Sigmoid colon (tissue), 7 donors: ENCODE measurements around the gene ATP1A3. TPM values are rescaled to one million over a fixed set of nuclear protein-coding genes. Genes with fewer than 3 reads are reported as not detected.

Source experiments
- DNase-seq: peaks from one replicate; pipeline ENCODE4 v3.0.0-alpha.2; 2019
- H3K27ac ChIP-seq, 4 donors: fragments of 200-600 bp; sonication (generic); one replicate each; pipeline ENCODE4 v1.5.1; 2016 to 2019; ENCODE audit warnings: mild to moderate bottlenecking in 1 of 4
- H3K27me3 ChIP-seq, 3 donors: fragments of 200-600 bp; sonication (generic); one replicate each; pipeline ENCODE4 v1.5.1; 2019; ENCODE audit warnings: mild to moderate bottlenecking in 1 of 3
- H3K36me3 ChIP-seq, 4 donors: fragments of 200-600 bp; sonication (generic); one replicate each; pipeline ENCODE4 v1.5.1; 2016 to 2019
- H3K4me1 ChIP-seq, 4 donors: fragments of 200-600 bp; sonication (generic); one replicate each; pipeline ENCODE4 v1.5.1; 2017 to 2019
- H3K4me3 ChIP-seq, 4 donors: fragments of 200-600 bp; sonication (generic); one replicate each; pipeline ENCODE4 v1.5.1; 2017 to 2019; ENCODE audit warnings: mild to moderate bottlenecking in 2 of 4, moderate library complexity in 1 of 4
- H3K9me3 ChIP-seq, 4 donors: fragments of 200-600 bp in 3 of 4; sonication (generic) in 3 of 4; one replicate each; pipeline versions ENCODE4 v1.5.1 to v1.6.1; 2013 to 2019
- CTCF ChIP-seq, 4 experiments: fragments of 450-650 bp in 3 of 4; fragments of 200-600 bp in 1 of 4; IDR thresholded peaks; one replicate each; pipeline ENCODE4 v1.5.1; 2016 to 2019; ENCODE audit warnings: antibody characterized with exemption in 4 of 4, mild to moderate bottlenecking in 3 of 4, moderate library complexity in 2 of 4
- EP300 ChIP-seq, 4 donors: sonication (generic); formaldehyde crosslinking; IDR thresholded peaks; one replicate each; pipeline ENCODE4 v1.6.1; 2017; ENCODE audit warnings: antibody characterized with exemption in 4 of 4
- POLR2A ChIP-seq, 2 donors: fragments of 450-650 bp; IDR thresholded peaks; one replicate each; pipeline ENCODE4 v1.6.1; 2016; ENCODE audit warnings: antibody characterized with exemption in 2 of 2, mild to moderate bottlenecking in 2 of 2, moderate library complexity in 2 of 2
- POLR2AphosphoS5 ChIP-seq, 4 donors: sonication (generic); formaldehyde crosslinking; IDR thresholded peaks; one replicate each; pipeline ENCODE4 v1.6.1; 2017; ENCODE audit warnings: antibody characterized with exemption in 4 of 4
- WGBS, 2 donors: extraction: QIAGEN DNeasy Blood & Tissue Kit; methylation state at CpG; one replicate each; pipeline ENCODE4 v1.1.7; 2013; 5-methylcytosine and 5-hydroxymethylcytosine counted together
- intact Hi-C: fragments of 100-400 bp; cut with DNase I; formaldehyde crosslinking; loops from one replicate; pipeline ENCODE4 v1.15.1; 2023
- polyA plus RNA-seq, 3 donors: library from polyadenylated mRNA; stranded (reverse); fragments of 200-250 nt; gene quantifications; one replicate each; pipeline ENCODE4 v1.2.3, GENCODE V29; 2013
- total RNA-seq, 4 donors: library from RNA; depleted of rRNA; stranded (reverse); fragments of >200 nt; gene quantifications; one replicate each; pipeline ENCODE4 v1.1.0, GENCODE V29; 2016
- donor health status: healthy with polysubstance abuse.
- donor health status: Bipolar disorder and iron deficiency.
- donor health status: healthy.

The ATP1A3 gene
- total and polyA plus RNA-seq, 7 donors: 0.46 to 4.3 (median 3.0) TPM; not detected in 1

- intact Hi-C loops: no loop called here
- no peaks in the 10 kb centered on the region for H3K4me1 ChIP-seq
- WGBS, 2 donors: 20 to 29% methylated on average over 22 of the region's 22 CpGs
Measured at GRCh38 chr19:41921577-41922576, 72.2 kb downstream of the ATP1A3 start.

GRCh38 chr19:41920882-41921576 lies 73.0 kb downstream of the ATP1A3 start:
- H3K27me3 ChIP-seq: peaks cover 50 to 98% (median 95%) of the 10 kb centered on the region in 3 donors
- DNase-seq: no peak

More at GRCh38 chr19:41921577-41922576, 72.2 kb downstream of the ATP1A3 start:
- Histone ChIP-seq H3K27me3 (peaks cover 58 to 98% (median 95%) of the 10 kb centered on the region in 3 donors), H3K27ac (no peak overlapping the region), H3K9me3 (no peaks in the 10 kb centered on the region), H3K4me3 (no peak overlapping the region), H3K36me3 (no peaks in the 10 kb centered on the region)
- no peak for DNase-seq
- TF ChIP-seq POLR2A (IDR thresholded peaks at IDR 0.05) (no peak), EP300 (IDR thresholded peaks at IDR 0.05) (no peak), CTCF (IDR thresholded peaks at IDR 0.05) (no peak), POLR2AphosphoS5 (IDR thresholded peaks at IDR 0.05) (no peak)

GRCh38 chr19:41919948-41920712 lies 73.9 kb downstream of the ATP1A3 start:
- WGBS, 2 donors: 74 to 86% methylated on average over 33 of the region's 33 CpGs
- H3K9me3 ChIP-seq: no peaks in the 10 kb centered on the region
- no peak overlapping the region for H3K4me3 ChIP-seq
- intact Hi-C loops: no loop called here
- no peaks in the 10 kb centered on the region for H3K36me3 ChIP-seq
- no peak overlapping the region for H3K27ac ChIP-seq
- DNase-seq: no peak
- peaks cover 47 to 98% (median 95%) of the 10 kb centered on the region in 3 donors for H3K27me3 ChIP-seq
- TF ChIP-seq POLR2AphosphoS5 (IDR thresholded peaks at IDR 0.05) (no peak), POLR2A (IDR thresholded peaks at IDR 0.05) (no peak), CTCF (IDR thresholded peaks at IDR 0.05) (no peak), EP300 (IDR thresholded peaks at IDR 0.05) (no peak)
- peaks cover 0 to 4% (median 3%) of the 10 kb centered on the region in 4 donors for H3K4me1 ChIP-seq

More at GRCh38 chr19:41920882-41921576, 73.0 kb downstream of the ATP1A3 start:
- Histone ChIP-seq H3K9me3 (no peaks in the 10 kb centered on the region), H3K27ac (no peak overlapping the region), H3K4me1 (no peaks in the 10 kb centered on the region), H3K4me3 (no peak overlapping the region), H3K36me3 (no peaks in the 10 kb centered on the region)
- intact Hi-C loops: no loop called here
- TF ChIP-seq POLR2A (IDR thresholded peaks at IDR 0.05): no peak
- no peak for TF ChIP-seq EP300 (IDR thresholded peaks at IDR 0.05)
- TF ChIP-seq POLR2AphosphoS5 (IDR thresholded peaks at IDR 0.05): no peak
- no peak for TF ChIP-seq CTCF (IDR thresholded peaks at IDR 0.05)
- 12 to 14% methylated on average over 26 of the region's 26 CpGs for WGBS, 2 donors

- Histone ChIP-seq H3K4me3 (no peak overlapping the region), H3K27me3 (peaks cover 42 to 96% (median 90%) of the 10 kb centered on the region in 3 donors), H3K36me3 (no peaks in the 10 kb centered on the region), H3K27ac (no peak overlapping the region), H3K9me3 (no peaks in the 10 kb centered on the region), H3K4me1 (peaks cover 0 to 5% (median 4%) of the 10 kb centered on the region in 4 donors)
- intact Hi-C loops: no loop called here
- TF ChIP-seq EP300 (IDR thresholded peaks at IDR 0.05) (no peak), POLR2AphosphoS5 (IDR thresholded peaks at IDR 0.05) (no peak), CTCF (IDR thresholded peaks at IDR 0.05) (no peak), POLR2A (IDR thresholded peaks at IDR 0.05) (no peak)
- 94 to 96% methylated on average over 5 of the region's 5 CpGs for WGBS, 2 donors
- DNase-seq: no peak
Measured at GRCh38 chr19:41918653-41919244, 75.3 kb downstream of the ATP1A3 start.
